Measurements from ENCODE around the gene LIPT2. TPM values are rescaled to one million over a fixed set of nuclear protein-coding genes. Genes with fewer than 3 reads are reported as not detected.

Gene LIPT2
- total RNA-seq, 1 experiment from 2014 or later: 8.2 TPM

- H2BK5ac ChIP-seq (ENCODE audit: insufficient read length, low read length): no peak overlapping the region
- H3K18ac ChIP-seq (ENCODE audit: insufficient read length, low read depth, low read length): no peak overlapping the region
- no peaks in the 10 kb centered on the region for H3K9me3 ChIP-seq (ENCODE audit: control insufficient read depth, low read depth, low read length)
- H2BK20ac ChIP-seq (ENCODE audit: low read depth, low read length, poor library complexity, severe bottlenecking): no peak overlapping the region
- H3K27me3 ChIP-seq (ENCODE audit: insufficient read depth, low read length): no peaks in the 10 kb centered on the region
- Mint-ChIP-seq H3K9me3 (no peaks in the 10 kb centered on the region), H3K27ac (no peak overlapping the region), H3K36me3 (ENCODE audit: insufficient read depth in 1 of 3, low read depth in 3 of 3) (no peaks in the 10 kb centered on the region), H3K4me3 (no peak overlapping the region), H3K27me3 (ENCODE audit: low read depth) (peaks cover 17% of the 10 kb centered on the region), H3K4me1 (peaks cover 12 to 19% of the 10 kb centered on the region in 2 experiments)
- H2BK120ac ChIP-seq (ENCODE audit: low read depth, low read length, poor library complexity, severe bottlenecking): no peak overlapping the region
- no peak overlapping the region for H2BK12ac ChIP-seq (ENCODE audit: insufficient read length, low read depth, low read length)
- H3K27ac ChIP-seq (ENCODE audit: insufficient read length, low read depth, low read length): no peak overlapping the region
- H3K23me2 ChIP-seq (ENCODE audit: insufficient read length, low read depth, low read length, poor library complexity, severe bottlenecking): peaks cover 3% of the 10 kb centered on the region
- no peak for DNase-seq
- no peak overlapping the region for H3K9ac ChIP-seq (ENCODE audit: extremely low read depth, insufficient read length, low read length)
- H3K14ac ChIP-seq (ENCODE audit: insufficient read depth, low read length): no peak overlapping the region
- no peak overlapping the region for H4K5ac ChIP-seq (ENCODE audit: insufficient read length, low read depth, low read length)
- H3K56ac ChIP-seq (ENCODE audit: insufficient read length, low read depth, low read length): no peak overlapping the region
- H3K23ac ChIP-seq (ENCODE audit: insufficient read length, low read depth, low read length): no peak overlapping the region
- no peak overlapping the region for H4K8ac ChIP-seq (replicated peaks; ENCODE audit: insufficient read length, low read depth, low read length)
- no peak for TF ChIP-seq CTCF (conservative IDR thresholded peaks at IDR 0.05)
- peaks cover 4% of the 10 kb centered on the region; the same call in 1 of the 2 replicates for H3K4me1 ChIP-seq (ENCODE audit: insufficient read depth, low read length)
- no peaks in the 10 kb centered on the region for H3K79me2 ChIP-seq (ENCODE audit: insufficient read depth, low read length)
- no CpG with 5 or more reads among the region's 1 CpG for WGBS (ENCODE audit: extremely low coverage, insufficient read length, low lambda C conversion rate)
- no peak overlapping the region for H3K4me2 ChIP-seq (ENCODE audit: insufficient read depth, insufficient read length, low read length)
- no peak overlapping the region for H2AK5ac ChIP-seq (ENCODE audit: insufficient read length, low read length)
- H3T11ph ChIP-seq (ENCODE audit: low read length): no peak overlapping the region
- no peak overlapping the region for H4K91ac ChIP-seq (ENCODE audit: insufficient read length, low read depth, low read length)
- no peaks in the 10 kb centered on the region for H3K79me1 ChIP-seq (ENCODE audit: insufficient read depth, low read depth, low read length, poor library complexity, severe bottlenecking)
- H4K20me1 ChIP-seq (ENCODE audit: control insufficient read depth, insufficient read depth, insufficient read length): no peaks in the 10 kb centered on the region
- no peak overlapping the region for H2AFZ ChIP-seq (ENCODE audit: low read length)
- H3K4ac ChIP-seq (ENCODE audit: low read depth, low read length): no peak overlapping the region
- no peak overlapping the region for H2BK15ac ChIP-seq (ENCODE audit: low read depth, low read length)
Measured at GRCh38 chr11:74471037-74471436, 22.5 kb downstream of the LIPT2 start.

All from H9 (cell line).